Muscle of back (tissue), 13 donors: ENCODE results near the gene CENPV. TPM values are rescaled to one million over a fixed set of nuclear protein-coding genes. Genes with fewer than 3 reads are reported as not detected.
A peak's percentile ranks its signal among the peaks of the same experiment; 100 is the strongest.
"Not testable (repeated sequence)": the region's sequence is repeated elsewhere in the genome, so short reads cannot be mapped to it uniquely, and the experiment has no call there.

Experiments
- DNase-seq, 3 donors: peaks; one replicate each; pipeline versions ENCODE4 v3.0.0 to v3.0.0-alpha.2; 2013
- long read RNA-seq, 9 donors: transcript quantifications; one replicate each; lab custom pipeline, GENCODE V29; 2026
- polyA plus RNA-seq, 10 donors: library from polyadenylated mRNA; unstranded; fragments of 120-200 nt; gene quantifications; one replicate each; pipeline ENCODE4 v1.2.1, GENCODE V29; 2013; ENCODE audit not compliant: insufficient read length in 10 of 10

The CENPV gene
- 10 to 100 TPM; 30.1 to 43.9 (median 35.4) TPM for polyA plus RNA-seq
- long read RNA-seq, donor 1, transcript CENPV-201 (5 exons, 1,165 nt), result major isoform, 9 of 511 reads
- long read RNA-seq, donor 1, partial matches to known transcripts, result 319 of 511 reads
- long read RNA-seq, donor 1, other reads (novel, unspliced or antisense), result 182 of 511 reads
- long read RNA-seq, donor 2, transcript CENPV-201 (5 exons, 1,165 nt), result major isoform, 12 of 1,926 reads
- long read RNA-seq, donor 2, partial matches to known transcripts, result 1,582 of 1,926 reads
- long read RNA-seq, donor 2, other reads (novel, unspliced or antisense), result 329 of 1,926 reads
- long read RNA-seq, donor 3, result 0 reads
- long read RNA-seq, donor 4, transcript CENPV-201 (5 exons, 1,165 nt), result major isoform, 12 of 14 reads
- long read RNA-seq, donor 4, partial matches to known transcripts, result 0 of 14 reads
- long read RNA-seq, donor 4, other reads (novel, unspliced or antisense), result 0 of 14 reads
- long read RNA-seq, donor 5, transcript CENPV-201 (5 exons, 1,165 nt), result major isoform, 17 of 1,180 reads
- long read RNA-seq, donor 5, partial matches to known transcripts, result 779 of 1,180 reads
- long read RNA-seq, donor 5, other reads (novel, unspliced or antisense), result 381 of 1,180 reads
- long read RNA-seq, donor 6, transcript CENPV-201 (5 exons, 1,165 nt), result major isoform, 14 of 4,145 reads
- long read RNA-seq, donor 6, partial matches to known transcripts, result 3,703 of 4,145 reads
- long read RNA-seq, donor 6, other reads (novel, unspliced or antisense), result 424 of 4,145 reads
- long read RNA-seq, donor 7, transcript CENPV-201 (5 exons, 1,165 nt), result major isoform, 6 of 1,804 reads
- long read RNA-seq, donor 7, partial matches to known transcripts, result 1,554 of 1,804 reads
- long read RNA-seq, donor 7, other reads (novel, unspliced or antisense), result 240 of 1,804 reads
- long read RNA-seq, donor 8, transcript CENPV-201 (5 exons, 1,165 nt), result major isoform, 10 of 10 reads
- long read RNA-seq, donor 8, partial matches to known transcripts, result 0 of 10 reads
- long read RNA-seq, donor 8, other reads (novel, unspliced or antisense), result 0 of 10 reads
- long read RNA-seq, donor 9, partial matches to known transcripts, result 248 of 282 reads
- long read RNA-seq, donor 9, other reads (novel, unspliced or antisense), result 32 of 282 reads

GRCh38 chr17:16353317-16354174 is at the start of gene CENPV:
CENPV (minus strand) TSS chr17:16353469; CDS start chr17:16353436, 33 bp downstream.
- DNase-seq, result peak; percentile 40 to 61 (median 43)

- no peak for DNase-seq
These were observed 45.3 kb upstream of the CENPV start for GRCh38 chr17:16398270-16399267.

GRCh38 chr17:16396693-16397092 is 43.4 kb upstream of the CENPV start:
- DNase-seq, result not testable (repeated sequence)

GRCh38 chr17:16395887-16396286 is 42.6 kb upstream of the CENPV start:
- DNase-seq, result not testable (repeated sequence)

- DNase-seq, result not testable (repeated sequence)
These were observed 39.2 kb upstream of the CENPV start for GRCh38 chr17:16392491-16392890.

- DNase-seq, result no peak
These were observed 38.2 kb upstream of the CENPV start for GRCh38 chr17:16391451-16391850.

- not testable (repeated sequence) for DNase-seq
These were observed 32.8 kb upstream of the CENPV start for GRCh38 chr17:16386126-16386507.

GRCh38 chr17:16384557-16384956 is 31.3 kb upstream of the CENPV start:
- no peak for DNase-seq

GRCh38 chr17:16383772-16384287 is 30.6 kb upstream of the CENPV start:
- no peak for DNase-seq

- no peak for DNase-seq
These were observed 29.9 kb upstream of the CENPV start for GRCh38 chr17:16383216-16383615.

GRCh38 chr17:16381496-16381820 is 28.2 kb upstream of the CENPV start:
- DNase-seq, result peak in 1 of 3 donors; percentile 19

GRCh38 chr17:16380640-16381495 is 27.6 kb upstream of the CENPV start, which contains the start of gene UBB:
UBB (plus strand) TSS chr17:16381091; CDS start chr17:16381908, 817 bp downstream.
- DNase-seq, result peak; percentile 97 to 98 (median 98)

GRCh38 chr17:16379654-16380053 is 26.4 kb upstream of the CENPV start:
- DNase-seq, result no peak

GRCh38 chr17:16378636-16379282 is 25.5 kb upstream of the CENPV start:
- DNase-seq, result no peak

GRCh38 chr17:16377941-16378341 is 24.7 kb upstream of the CENPV start:
- DNase-seq, result no peak

GRCh38 chr17:16374146-16374938 is 21.1 kb upstream of the CENPV start:
- no peak for DNase-seq

GRCh38 chr17:16371742-16372141 is 18.5 kb upstream of the CENPV start:
- peak; percentile 45 to 82 (median 64) for DNase-seq
